Fibroblast of lung (primary cell): ENCODE data around the gene TMEM94. TPM values are rescaled to one million over a fixed set of nuclear protein-coding genes. Genes with fewer than 3 reads are reported as not detected.

Experiments
- DNase-seq, 2 donors: peaks; one replicate each; pipeline versions ENCODE4 v3.0.0 to v3.0.0-alpha.2; 2010; ENCODE audit warnings: low read depth in 2 of 2
- H2AFZ ChIP-seq: 2 replicates; pipeline ENCODE4 v1.5.1; 2012; ENCODE audit warnings: low read length, control low read depth, inconsistent platforms
- H3K27ac ChIP-seq: 2 replicates; pipeline ENCODE4 v1.5.1; 2011; ENCODE audit warnings: low read length, control low read depth; ENCODE audit not compliant: insufficient read depth
- H3K27me3 ChIP-seq: 2 replicates; pipeline ENCODE4 v1.5.1; 2011; ENCODE audit warnings: mild to moderate bottlenecking, low read length; ENCODE audit not compliant: control insufficient read depth, insufficient read depth
- H3K36me3 ChIP-seq: 2 replicates; pipeline ENCODE4 v1.5.1; 2011; ENCODE audit warnings: low read length; ENCODE audit not compliant: control insufficient read depth, insufficient read depth
- H3K4me1 ChIP-seq: 2 replicates; pipeline ENCODE4 v1.5.1; 2011; ENCODE audit warnings: low read length; ENCODE audit not compliant: control insufficient read depth, insufficient read depth; ENCODE audit errors: extremely low read depth
- H3K4me2 ChIP-seq: 2 replicates; pipeline ENCODE4 v1.5.1; 2011; ENCODE audit warnings: low read length, control low read depth; ENCODE audit not compliant: insufficient read depth; ENCODE audit errors: extremely low read depth
- H3K4me3 ChIP-seq, 4 experiments: fragments of 200-600 bp in 1 of 4; sonication (generic) in 1 of 4; replicated peaks in 1 of 4; 2 replicates each; pipeline ENCODE4 v1.5.1; 2011 to 2016; ENCODE audit warnings: low read length in 4 of 4, low read depth in 3 of 4, mild to moderate bottlenecking in 3 of 4, control low read depth in 2 of 4, inconsistent platforms in 1 of 4, mixed read lengths in 1 of 4; ENCODE audit not compliant: insufficient read depth in 1 of 4; ENCODE audit errors: control extremely low read depth in 1 of 4
- H3K79me2 ChIP-seq: 2 replicates; pipeline ENCODE4 v1.5.1; 2012; ENCODE audit warnings: mild to moderate bottlenecking, low read length, inconsistent platforms; ENCODE audit not compliant: control insufficient read depth, insufficient read depth
- H3K9ac ChIP-seq: 2 replicates; pipeline ENCODE4 v1.5.1; 2011; ENCODE audit warnings: mild to moderate bottlenecking, low read length, control low read depth; ENCODE audit not compliant: insufficient read depth
- H3K9me3 ChIP-seq: 2 replicates; pipeline ENCODE4 v1.5.1; 2012; ENCODE audit warnings: low read depth, low read length; ENCODE audit not compliant: control insufficient read depth, insufficient read depth
- H4K20me1 ChIP-seq: 2 replicates; pipeline ENCODE4 v1.5.1; 2011; ENCODE audit warnings: low read length; ENCODE audit not compliant: control insufficient read depth, insufficient read depth; ENCODE audit errors: extremely low read depth
- CTCF ChIP-seq, 2 donors: IDR thresholded peaks in 1 of 2; conservative IDR thresholded peaks in 1 of 2; 1 replicate in 1 of 2; 2 replicates in 1 of 2; pipeline ENCODE4 v1.5.1; 2011 to 2012; ENCODE audit warnings: low read length in 2 of 2, control low read depth in 1 of 2, inconsistent platforms in 1 of 2, low read depth in 1 of 2, mild to moderate bottlenecking in 1 of 2
- EZH2 ChIP-seq: IDR thresholded peaks from 2 replicates; pipeline ENCODE4 v1.5.1; 2012; ENCODE audit warnings: low read length, control low read depth, mild to moderate bottlenecking; ENCODE audit errors: missing control alignments
- polyA plus RNA-seq, 2 donors: library from polyadenylated mRNA; depleted of rRNA in 1 of 2; stranded (reverse) in 1 of 2; unstranded in 1 of 2; fragments of >200 nt; gene quantifications; 2 replicates each; pipeline ENCODE4 v1.2.1, GENCODE V29; 2011 to 2012; ENCODE audit warnings: missing spikeins in 1 of 2
- total RNA-seq: library from RNA; depleted of rRNA; stranded (reverse); fragments of >200 nt; gene quantifications from 2 replicates; pipeline ENCODE4 v1.2.1, GENCODE V29; 2014

Gene TMEM94
- total and polyA plus RNA-seq, 2 donors (not counting 1 experiment from before 2014, with no cell fraction given), result 18.3 to 35.0 TPM

- H3K9me3 ChIP-seq, result no peaks in the 10 kb centered on the region
- H3K9ac ChIP-seq, result no peak overlapping the region
- H3K36me3 ChIP-seq, result peaks cover 15% of the 10 kb centered on the region
- no peaks in the 10 kb centered on the region for H4K20me1 ChIP-seq
- no peaks in the 10 kb centered on the region for H3K79me2 ChIP-seq
- no peak overlapping the region for H3K4me3 ChIP-seq
- H3K4me2 ChIP-seq, result no peak overlapping the region
- H3K4me1 ChIP-seq, result no peaks in the 10 kb centered on the region
- H3K27ac ChIP-seq, result no peak overlapping the region
- no peak for DNase-seq
- no peak overlapping the region for H2AFZ ChIP-seq
- TF ChIP-seq CTCF (conservative IDR thresholded peaks at IDR 0.05 in 1 of 2, IDR thresholded peaks at IDR 0.05 in 1 of 2; ENCODE audit: low read depth in 1 of 2, low read length in 2 of 2) (no peak), EZH2 (no peak)
- no peaks in the 10 kb centered on the region for H3K27me3 ChIP-seq
Measured at GRCh38 chr17:75500419-75501216, 44.2 kb downstream of the TMEM94 start.

GRCh38 chr17:75501378-75502071 lies 45.1 kb downstream of the TMEM94 start:
- no peak for DNase-seq
- TF ChIP-seq CTCF (conservative IDR thresholded peaks at IDR 0.05 in 1 of 2, IDR thresholded peaks at IDR 0.05 in 1 of 2; ENCODE audit: low read depth in 1 of 2, low read length in 2 of 2), result no peak
- no peak for TF ChIP-seq EZH2

GRCh38 chr17:75502072-75502720 lies 45.8 kb downstream of the TMEM94 start:
- Histone ChIP-seq H3K27me3 (no peaks in the 10 kb centered on the region), H2AFZ (no peak overlapping the region), H3K4me3 (no peak overlapping the region), H3K27ac (no peak overlapping the region), H4K20me1 (no peaks in the 10 kb centered on the region), H3K9me3 (no peaks in the 10 kb centered on the region), H3K4me1 (no peaks in the 10 kb centered on the region), H3K9ac (no peak overlapping the region), H3K4me2 (no peak overlapping the region), H3K79me2 (no peaks in the 10 kb centered on the region), H3K36me3 (peaks cover 18% of the 10 kb centered on the region)
- no peak for DNase-seq
- no peak for TF ChIP-seq EZH2
- TF ChIP-seq CTCF (conservative IDR thresholded peaks at IDR 0.05 in 1 of 2, IDR thresholded peaks at IDR 0.05 in 1 of 2; ENCODE audit: low read depth in 1 of 2, low read length in 2 of 2), result no peak

More at GRCh38 chr17:75501378-75502071, 45.1 kb downstream of the TMEM94 start:
- Histone ChIP-seq H3K9ac (no peak overlapping the region), H3K79me2 (no peaks in the 10 kb centered on the region), H2AFZ (no peak overlapping the region), H4K20me1 (no peaks in the 10 kb centered on the region), H3K4me3 (no peak overlapping the region), H3K36me3 (peaks cover 14% of the 10 kb centered on the region), H3K4me1 (no peaks in the 10 kb centered on the region), H3K9me3 (no peaks in the 10 kb centered on the region), H3K27ac (no peak overlapping the region), H3K4me2 (no peak overlapping the region), H3K27me3 (no peaks in the 10 kb centered on the region)
